ENCODE results near the gene NLRP10.

Gene NLRP10

GRCh38 chr11:7981619-7982157 is 16.4 kb upstream of the NLRP10 start:
- no peak for DNase-seq (ENCODE audit: extremely low spot score)
- POLR2A ChIA-PET: no interaction called here
- TF ChIP-seq, protein P1, sequence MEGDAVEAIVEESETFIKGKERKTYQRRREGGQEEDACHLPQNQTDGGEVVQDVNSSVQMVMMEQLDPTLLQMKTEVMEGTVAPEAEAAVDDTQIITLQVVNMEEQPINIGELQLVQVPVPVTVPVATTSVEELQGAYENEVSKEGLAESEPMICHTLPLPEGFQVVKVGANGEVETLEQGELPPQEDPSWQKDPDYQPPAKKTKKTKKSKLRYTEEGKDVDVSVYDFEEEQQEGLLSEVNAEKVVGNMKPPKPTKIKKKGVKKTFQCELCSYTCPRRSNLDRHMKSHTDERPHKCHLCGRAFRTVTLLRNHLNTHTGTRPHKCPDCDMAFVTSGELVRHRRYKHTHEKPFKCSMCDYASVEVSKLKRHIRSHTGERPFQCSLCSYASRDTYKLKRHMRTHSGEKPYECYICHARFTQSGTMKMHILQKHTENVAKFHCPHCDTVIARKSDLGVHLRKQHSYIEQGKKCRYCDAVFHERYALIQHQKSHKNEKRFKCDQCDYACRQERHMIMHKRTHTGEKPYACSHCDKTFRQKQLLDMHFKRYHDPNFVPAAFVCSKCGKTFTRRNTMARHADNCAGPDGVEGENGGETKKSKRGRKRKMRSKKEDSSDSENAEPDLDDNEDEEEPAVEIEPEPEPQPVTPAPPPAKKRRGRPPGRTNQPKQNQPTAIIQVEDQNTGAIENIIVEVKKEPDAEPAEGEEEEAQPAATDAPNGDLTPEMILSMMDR (IDR thresholded peaks at IDR 0.05; ENCODE audit: control extremely low read depth, extremely low read depth, low read depth, missing control alignments): no peak
- CTCF ChIA-PET: interaction anchor here (1.0 kb wide), 2 partner anchors 11 to 13 kb away, joined by 3 read pairs; no protein-coding TSS in a partner anchor

GRCh38 chr11:7977232-7977917 is 12.1 kb upstream of the NLRP10 start:
- no peak for DNase-seq (ENCODE audit: extremely low spot score)
- TF ChIP-seq, protein P1 (IDR thresholded peaks at IDR 0.05; ENCODE audit: control extremely low read depth, extremely low read depth, low read depth, missing control alignments): no peak
- CTCF ChIA-PET: interaction anchor here (1.4 to 4.2 kb wide), 2 partner anchors 8 to 85 kb away, joined by 3 to 41 read pairs; partner anchors contain the start of gene EIF3F
- POLR2A ChIA-PET: interaction anchor here (1.3 kb wide), 1 partner anchor 9 kb away, joined by 3 read pairs; the partner anchor contains the start of gene EIF3F

- POLR2A ChIA-PET: no interaction called here
- TF ChIP-seq, protein P1 (IDR thresholded peaks at IDR 0.05; ENCODE audit: control extremely low read depth, extremely low read depth, low read depth, missing control alignments): no peak
- no peak for DNase-seq (ENCODE audit: extremely low spot score)
- CTCF ChIA-PET: interaction anchor here (1.0 to 4.2 kb wide), 9 partner anchors 9 to 125 kb away, joined by 3 to 41 read pairs (median 4); partner anchors contain the start of genes EIF3F and NLRP10
Observed at GRCh38 chr11:7974668-7975067, 9.4 kb upstream of the NLRP10 start.

DNA sequence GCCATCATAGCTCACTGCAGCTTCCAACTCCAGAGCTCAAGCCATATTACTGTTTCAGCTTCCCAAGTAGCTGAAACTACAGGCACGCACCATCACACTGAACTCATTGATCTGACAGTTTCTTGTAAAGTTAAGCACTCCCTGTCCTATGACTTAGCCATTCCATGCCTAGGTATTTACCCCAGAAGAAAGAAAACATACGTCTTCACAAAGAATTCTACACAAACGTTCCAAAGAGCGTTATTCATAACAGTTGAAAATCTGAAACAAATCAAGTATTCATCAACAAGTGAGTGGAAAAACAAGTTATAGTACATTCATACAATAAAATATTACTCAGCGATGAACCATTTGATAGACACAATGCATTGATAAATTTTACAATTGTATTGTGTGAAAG is 7.8 kb upstream of the NLRP10 start:
- CTCF ChIA-PET: no interaction called here
- DNase-seq (ENCODE audit: extremely low spot score): no peak
- TF ChIP-seq, protein P1 (IDR thresholded peaks at IDR 0.05; ENCODE audit: control extremely low read depth, extremely low read depth, low read depth, missing control alignments): no peak
- POLR2A ChIA-PET: no interaction called here

- no peak for DNase-seq (ENCODE audit: extremely low spot score)
- CTCF ChIA-PET: no interaction called here
- TF ChIP-seq, protein P1 (IDR thresholded peaks at IDR 0.05; ENCODE audit: control extremely low read depth, extremely low read depth, low read depth, missing control alignments): no peak
- POLR2A ChIA-PET: no interaction called here
Observed at GRCh38 chr11:7971846-7972245, 6.6 kb upstream of the NLRP10 start.

DNA sequence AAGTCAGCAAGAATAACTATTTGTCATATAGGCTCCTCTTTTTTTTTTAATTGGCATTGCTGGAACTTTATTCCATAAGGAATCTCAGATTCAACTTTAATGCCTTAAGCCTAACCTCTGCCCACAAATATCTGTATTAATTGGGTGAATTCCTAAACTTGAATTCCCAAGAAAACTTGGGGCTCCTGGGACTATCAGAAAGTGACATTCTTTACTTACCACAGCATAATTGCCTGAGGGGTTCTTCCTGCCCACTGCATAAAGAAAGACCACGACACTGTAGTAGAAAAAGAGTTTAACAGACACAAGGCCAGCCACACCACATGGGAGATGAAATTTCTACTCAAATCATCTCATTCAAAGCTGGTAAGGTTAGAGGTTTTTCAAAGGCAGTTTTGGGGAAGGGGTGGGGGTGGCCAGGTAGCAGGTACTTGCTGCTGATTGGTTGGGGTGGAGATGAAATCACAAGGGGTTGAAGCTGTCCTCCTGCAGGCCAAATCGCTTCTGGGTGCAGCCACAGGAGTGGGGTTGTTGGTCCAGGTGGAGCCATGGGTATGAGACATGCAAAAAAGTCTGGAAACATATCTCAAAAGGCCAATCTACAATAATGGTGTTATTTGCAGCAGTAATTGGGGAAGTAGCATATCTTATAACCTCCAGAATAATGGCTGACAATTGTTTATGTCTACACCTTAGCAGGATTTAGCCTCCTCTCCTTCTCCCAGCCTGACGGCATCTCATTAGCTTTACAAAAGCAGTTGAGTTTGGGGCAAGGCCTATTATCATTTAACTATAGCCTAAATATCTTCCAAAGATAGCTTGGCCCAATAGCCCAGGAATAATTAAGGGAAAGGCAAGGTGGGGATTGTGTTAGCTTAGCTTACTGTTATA is 4.8 kb upstream of the NLRP10 start:
- ChIA-PET POLR2A (no interaction called here), CTCF (interaction anchor here (0.8 to 1.8 kb wide), 5 partner anchors 9 to 36 kb away, joined by 3 to 5 read pairs (median 3); no protein-coding TSS in a partner anchor)
- TF ChIP-seq, protein P1 (IDR thresholded peaks at IDR 0.05; ENCODE audit: control extremely low read depth, extremely low read depth, low read depth, missing control alignments): no peak
- no peak for DNase-seq (ENCODE audit: extremely low spot score)

All from GM10248 (cell line).